Ectodermal cell (in vitro differentiated cells): Measurements from ENCODE around the gene THBS1.

Experiments
- H3K27ac ChIP-seq: 2 replicates; pipeline ENCODE4 v1.7.0; 2013; ENCODE audit warnings: mild to moderate bottlenecking, low read depth, low read length; ENCODE audit not compliant: insufficient read depth, poor library complexity, severe bottlenecking
- H3K27me3 ChIP-seq: 2 replicates; pipeline ENCODE4 v1.7.0; 2013; ENCODE audit warnings: mild to moderate bottlenecking, low read length; ENCODE audit not compliant: insufficient read depth, control insufficient read depth, poor library complexity, severe bottlenecking
- H3K36me3 ChIP-seq: one replicate; pipeline ENCODE4 v1.7.0; 2013; ENCODE audit warnings: low read length; ENCODE audit not compliant: control insufficient read depth, insufficient read depth
- H3K4me1 ChIP-seq: one replicate; pipeline ENCODE4 v1.7.0; 2013; ENCODE audit warnings: low read length; ENCODE audit not compliant: control insufficient read depth, insufficient read depth
- H3K4me3 ChIP-seq: 2 replicates; pipeline ENCODE4 v1.7.0; 2013; ENCODE audit warnings: low read depth, low read length, control low read depth; ENCODE audit not compliant: insufficient read depth
- H3K9me3 ChIP-seq: 2 replicates; pipeline ENCODE4 v1.7.0; 2013; ENCODE audit warnings: mild to moderate bottlenecking, low read length, moderate library complexity; ENCODE audit not compliant: control insufficient read depth
- WGBS, 2 experiments: methylation state at CpG; one replicate each; pipeline ENCODE4 v1.1.7; 2013; ENCODE audit warnings: missing lambda C conversion rate in 2 of 2; 5-methylcytosine and 5-hydroxymethylcytosine counted together

THBS1 gene

DNA sequence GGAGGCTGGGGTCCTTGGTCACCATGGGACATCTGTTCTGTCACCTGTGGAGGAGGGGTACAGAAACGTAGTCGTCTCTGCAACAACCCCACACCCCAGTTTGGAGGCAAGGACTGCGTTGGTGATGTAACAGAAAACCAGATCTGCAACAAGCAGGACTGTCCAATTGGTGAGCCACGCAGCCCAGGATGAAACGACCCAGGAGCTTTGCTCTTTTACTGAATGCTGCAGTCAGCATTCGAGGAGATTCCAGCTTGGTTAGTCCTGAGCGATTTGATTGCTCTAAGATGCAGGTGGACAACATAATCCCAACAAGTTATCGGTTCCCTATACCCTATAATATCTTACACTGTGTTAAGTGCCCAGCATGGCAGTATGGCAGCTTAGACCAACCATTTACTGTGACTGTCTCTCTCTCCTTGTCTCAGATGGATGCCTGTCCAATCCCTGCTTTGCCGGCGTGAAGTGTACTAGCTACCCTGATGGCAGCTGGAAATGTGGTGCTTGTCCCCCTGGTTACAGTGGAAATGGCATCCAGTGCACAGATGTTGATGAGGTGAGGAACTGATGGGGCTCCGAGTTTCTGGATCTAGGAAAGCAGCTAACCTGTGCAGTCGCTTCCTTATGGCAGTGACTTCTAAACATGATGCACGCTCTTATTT lies 7.8 kb downstream of the THBS1 start:
- no peaks in the 10 kb centered on the region for H3K27me3 ChIP-seq
- H3K27ac ChIP-seq, result no peak overlapping the region
- H3K36me3 ChIP-seq, result peaks cover 66% of the 10 kb centered on the region
- H3K4me3 ChIP-seq, result no peak overlapping the region
- H3K4me1 ChIP-seq, result no peaks in the 10 kb centered on the region
- WGBS, 2 experiments, result 95% methylated on average over 13 of the region's 13 CpGs
- H3K9me3 ChIP-seq, result no peaks in the 10 kb centered on the region

DNA sequence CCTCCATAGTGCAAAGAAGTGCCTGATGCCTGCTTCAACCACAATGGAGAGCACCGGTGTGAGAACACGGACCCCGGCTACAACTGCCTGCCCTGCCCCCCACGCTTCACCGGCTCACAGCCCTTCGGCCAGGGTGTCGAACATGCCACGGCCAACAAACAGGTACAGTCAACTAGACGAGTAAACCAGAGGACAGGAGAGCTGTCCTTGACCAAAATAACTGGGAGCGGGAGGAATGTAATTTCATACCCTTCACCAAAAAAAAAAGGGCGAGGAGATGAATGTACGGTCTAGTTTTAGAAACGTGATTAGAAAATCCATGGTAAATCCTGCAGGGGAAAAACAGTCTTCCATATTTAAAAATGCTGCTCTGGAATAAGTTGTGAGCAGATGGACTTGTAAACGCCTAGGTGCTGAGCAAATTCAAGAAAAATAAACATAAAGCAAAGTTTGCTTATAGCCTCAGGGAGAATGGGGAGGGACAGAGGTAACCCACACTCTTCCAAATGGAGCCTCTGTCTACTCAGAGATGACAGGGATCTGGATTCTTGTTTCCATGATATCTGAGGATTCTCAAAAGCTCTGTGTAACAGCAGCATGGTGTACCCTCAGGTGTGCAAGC lies 8.4 kb downstream of the THBS1 start:
- 95 to 96% methylated on average over 14 of the region's 14 CpGs for WGBS, 2 experiments
- H3K4me3 ChIP-seq, result no peak overlapping the region
- no peaks in the 10 kb centered on the region for H3K27me3 ChIP-seq
- no peaks in the 10 kb centered on the region for H3K9me3 ChIP-seq
- H3K4me1 ChIP-seq, result no peaks in the 10 kb centered on the region
- no peak overlapping the region for H3K27ac ChIP-seq
- H3K36me3 ChIP-seq, result peaks cover 67% of the 10 kb centered on the region

- Histone ChIP-seq H3K27ac (no peak overlapping the region), H3K4me3 (no peak overlapping the region), H3K9me3 (no peaks in the 10 kb centered on the region), H3K36me3 (peaks cover 64% of the 10 kb centered on the region), H3K4me1 (no peaks in the 10 kb centered on the region), H3K27me3 (no peaks in the 10 kb centered on the region)
- WGBS, 2 experiments, result 97 to 98% methylated on average over 13 of the region's 13 CpGs
Measured at GRCh38 chr15:39589815-39590644, 9.2 kb downstream of the THBS1 start.

DNA sequence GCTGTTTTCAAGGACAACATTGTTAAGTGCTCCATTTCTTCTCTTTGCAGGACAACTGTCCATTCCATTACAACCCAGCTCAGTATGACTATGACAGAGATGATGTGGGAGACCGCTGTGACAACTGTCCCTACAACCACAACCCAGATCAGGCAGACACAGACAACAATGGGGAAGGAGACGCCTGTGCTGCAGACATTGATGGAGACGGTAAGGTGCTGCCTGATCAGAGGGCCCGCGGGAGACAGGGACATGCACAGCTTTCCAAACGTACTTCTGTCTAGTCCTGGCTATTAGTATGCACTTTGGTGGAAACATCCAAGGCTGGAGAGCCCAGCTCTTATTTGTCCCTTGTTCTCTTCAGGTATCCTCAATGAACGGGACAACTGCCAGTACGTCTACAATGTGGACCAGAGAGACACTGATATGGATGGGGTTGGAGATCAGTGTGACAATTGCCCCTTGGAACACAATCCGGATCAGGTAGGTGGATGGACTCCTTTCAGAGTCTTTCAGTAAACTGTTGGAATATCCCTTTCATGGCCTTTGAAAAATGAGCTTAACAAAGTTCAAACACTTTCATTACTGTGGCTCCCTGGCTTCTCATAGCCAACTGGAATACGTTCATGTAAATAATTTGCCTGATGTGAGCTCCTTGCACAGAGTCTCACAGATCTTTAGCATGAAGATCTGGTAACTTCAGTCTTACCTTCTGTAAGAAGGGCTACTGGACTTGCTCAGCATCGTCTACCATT lies 10.4 kb downstream of the THBS1 start:
- peaks cover 51% of the 10 kb centered on the region for H3K36me3 ChIP-seq
- H3K4me1 ChIP-seq, result no peaks in the 10 kb centered on the region
- no peak overlapping the region for H3K27ac ChIP-seq
- H3K9me3 ChIP-seq, result no peaks in the 10 kb centered on the region
- H3K4me3 ChIP-seq, result no peak overlapping the region
- H3K27me3 ChIP-seq, result no peaks in the 10 kb centered on the region
- WGBS, 2 experiments, result 94 to 96% methylated on average over 11 of the region's 11 CpGs

GRCh38 chr15:39591896-39592315 lies 11.0 kb downstream of the THBS1 start:
- no peaks in the 10 kb centered on the region for H3K4me1 ChIP-seq
- H3K27ac ChIP-seq, result no peak overlapping the region
- H3K36me3 ChIP-seq, result peaks cover 45% of the 10 kb centered on the region
- H3K27me3 ChIP-seq, result no peaks in the 10 kb centered on the region
- no peaks in the 10 kb centered on the region for H3K9me3 ChIP-seq
- H3K4me3 ChIP-seq, result no peak overlapping the region
- 92 to 100% methylated on average over 1 to 2 of the region's 2 CpGs for WGBS, 2 experiments

GRCh38 chr15:39592500-39592899 lies 11.6 kb downstream of the THBS1 start:
- 94 to 97% methylated on average over 6 of the region's 6 CpGs for WGBS, 2 experiments
- Histone ChIP-seq H3K27ac (no peak overlapping the region), H3K4me1 (no peaks in the 10 kb centered on the region), H3K9me3 (no peaks in the 10 kb centered on the region), H3K4me3 (no peak overlapping the region), H3K36me3 (peaks cover 45% of the 10 kb centered on the region), H3K27me3 (no peaks in the 10 kb centered on the region)

DNA sequence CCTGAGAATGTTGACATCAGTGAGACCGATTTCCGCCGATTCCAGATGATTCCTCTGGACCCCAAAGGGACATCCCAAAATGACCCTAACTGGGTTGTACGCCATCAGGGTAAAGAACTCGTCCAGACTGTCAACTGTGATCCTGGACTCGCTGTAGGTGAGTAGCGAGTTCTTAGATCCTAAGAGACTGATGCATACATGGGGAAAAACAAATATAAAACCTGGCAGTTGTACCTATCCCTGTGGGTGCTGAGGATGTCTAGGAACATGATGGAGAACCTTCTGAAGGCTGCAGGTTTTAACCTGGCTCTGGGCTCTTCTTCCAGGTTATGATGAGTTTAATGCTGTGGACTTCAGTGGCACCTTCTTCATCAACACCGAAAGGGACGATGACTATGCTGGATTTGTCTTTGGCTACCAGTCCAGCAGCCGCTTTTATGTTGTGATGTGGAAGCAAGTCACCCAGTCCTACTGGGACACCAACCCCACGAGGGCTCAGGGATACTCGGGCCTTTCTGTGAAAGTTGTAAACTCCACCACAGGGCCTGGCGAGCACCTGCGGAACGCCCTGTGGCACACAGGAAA lies 12.3 kb downstream of the THBS1 start:
- no peaks in the 10 kb centered on the region for H3K9me3 ChIP-seq
- 96 to 98% methylated on average over 15 of the region's 15 CpGs for WGBS, 2 experiments
- no peaks in the 10 kb centered on the region for H3K4me1 ChIP-seq
- no peaks in the 10 kb centered on the region for H3K27me3 ChIP-seq
- H3K36me3 ChIP-seq, result peaks cover 45% of the 10 kb centered on the region
- H3K4me3 ChIP-seq, result no peak overlapping the region
- no peak overlapping the region for H3K27ac ChIP-seq

DNA sequence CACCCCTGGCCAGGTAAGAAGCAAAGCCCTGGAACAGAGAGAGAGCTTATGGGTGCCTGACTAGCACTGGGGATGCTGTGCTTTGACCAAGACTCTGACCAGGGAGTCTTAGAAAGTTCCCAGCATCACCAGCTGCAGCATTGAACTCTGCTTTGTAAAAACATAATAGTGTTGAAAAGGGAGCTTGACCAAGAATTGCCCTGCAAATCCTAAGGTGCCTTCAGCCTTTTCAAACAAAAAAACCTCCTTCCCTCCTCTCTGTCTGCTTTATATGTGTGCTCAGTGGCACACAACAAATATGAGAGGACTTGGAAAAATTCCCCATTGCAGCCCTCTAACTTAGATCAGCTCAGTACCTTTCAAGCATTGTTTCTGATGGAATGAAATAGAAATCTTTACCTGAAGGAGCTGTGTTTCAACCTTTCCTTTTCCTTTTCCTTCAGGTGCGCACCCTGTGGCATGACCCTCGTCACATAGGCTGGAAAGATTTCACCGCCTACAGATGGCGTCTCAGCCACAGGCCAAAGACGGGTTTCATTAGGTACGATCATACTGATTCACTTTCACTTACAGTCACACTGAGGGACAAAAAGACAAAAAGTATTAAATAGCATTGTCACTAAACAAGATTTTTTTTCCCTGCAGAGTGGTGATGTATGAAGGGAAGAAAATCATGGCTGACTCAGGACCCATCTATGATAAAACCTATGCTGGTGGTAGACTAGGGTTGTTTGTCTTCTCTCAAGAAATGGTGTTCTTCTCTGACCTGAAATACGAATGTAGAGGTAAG lies 13.0 kb downstream of the THBS1 start:
- no peaks in the 10 kb centered on the region for H3K9me3 ChIP-seq
- no peak overlapping the region for H3K27ac ChIP-seq
- H3K36me3 ChIP-seq, result peaks cover 45% of the 10 kb centered on the region
- no peak overlapping the region for H3K4me3 ChIP-seq
- no peaks in the 10 kb centered on the region for H3K4me1 ChIP-seq
- WGBS, 2 experiments, result 91 to 95% methylated on average over 7 of the region's 7 CpGs
- no peaks in the 10 kb centered on the region for H3K27me3 ChIP-seq
